Breast epithelium (tissue), 4 donors: Measurements from ENCODE around the gene USP10. TPM values are rescaled to one million over a fixed set of nuclear protein-coding genes. Genes with fewer than 3 reads are reported as not detected.
"Not testable (repeated sequence)": the region's sequence is repeated elsewhere in the genome, so short reads cannot be mapped to it uniquely, and the experiment has no call there.

Source experiments
- DNase-seq, 2 donors: peaks; one replicate each; pipeline ENCODE4 v3.0.0-alpha.2; 2019; ENCODE audit warnings: low spot score in 2 of 2
- H3K27ac ChIP-seq, 2 donors: fragments of 200-600 bp; sonication (generic) in 1 of 2; one replicate each; pipeline ENCODE4 v1.5.1; 2016 to 2019; ENCODE audit warnings: mild to moderate bottlenecking in 1 of 2
- H3K27me3 ChIP-seq, 2 donors: fragments of 200-600 bp; sonication (generic) in 1 of 2; one replicate each; pipeline versions ENCODE4 v1.5.1 to v1.6.0; 2017 to 2019; ENCODE audit warnings: control low read depth in 1 of 2, mild to moderate bottlenecking in 1 of 2
- H3K36me3 ChIP-seq: fragments of 200-600 bp; one replicate; pipeline ENCODE4 v1.5.1; 2019
- H3K4me1 ChIP-seq, 2 donors: fragments of 200-600 bp; sonication (generic); one replicate each; pipeline ENCODE4 v1.5.1; 2016 to 2019; ENCODE audit warnings: control low read depth in 1 of 2
- H3K4me3 ChIP-seq, 3 donors: fragments of 200-600 bp; sonication (generic); 1 replicate in 2 of 3; 2 replicates in 1 of 3; pipeline ENCODE4 v1.5.1; 2016 to 2019; ENCODE audit warnings: mild to moderate bottlenecking in 3 of 3, moderate library complexity in 2 of 3
- H3K9me3 ChIP-seq, 2 donors: fragments of 200-600 bp; sonication (generic) in 1 of 2; one replicate each; pipeline ENCODE4 v1.5.1; 2016 to 2019; ENCODE audit warnings: control low read depth in 1 of 2
- CTCF ChIP-seq, 3 donors: fragments of 450-650 bp; IDR thresholded peaks; one replicate each; pipeline ENCODE4 v1.5.1; 2016 to 2017; ENCODE audit warnings: antibody characterized with exemption in 3 of 3, mild to moderate bottlenecking in 3 of 3, moderate library complexity in 3 of 3
- POLR2A ChIP-seq: fragments of 450-650 bp; IDR thresholded peaks from one replicate; pipeline ENCODE4 v1.6.1; 2016; ENCODE audit warnings: antibody characterized with exemption, mild to moderate bottlenecking, moderate library complexity
- POLR2AphosphoS5 ChIP-seq, 3 donors: sonication (generic); formaldehyde crosslinking; IDR thresholded peaks; one replicate each; pipeline ENCODE4 v1.6.1; 2017; ENCODE audit warnings: antibody characterized with exemption in 3 of 3
- intact Hi-C: fragments of 100-400 bp; cut with DNase I; formaldehyde crosslinking; loops from one replicate; pipeline ENCODE4 v1.15.1; 2023; ENCODE audit warnings: low total_unique reads
- total RNA-seq, 3 donors: library from RNA; depleted of rRNA; stranded (reverse); fragments of >200 nt; gene quantifications; one replicate each; pipeline ENCODE4 v1.1.0, GENCODE V29; 2016

Gene USP10
- total RNA-seq, 3 donors from 2014 or later: 30.4 to 70.8 (median 51.5) TPM

GRCh38 chr16:84726669-84727467 lies 27.1 kb downstream of the USP10 start:
- H3K27me3 ChIP-seq: no peaks in the 10 kb centered on the region
- peaks cover 0 to 29% of the 10 kb centered on the region in 2 donors for H3K4me1 ChIP-seq
- peak overlapping the region; percentile 71 to 83 for H3K27ac ChIP-seq
- no peak for DNase-seq
- intact Hi-C loops: no loop called here
- H3K9me3 ChIP-seq: no peaks in the 10 kb centered on the region
- no peaks in the 10 kb centered on the region for H3K36me3 ChIP-seq
- TF ChIP-seq POLR2AphosphoS5 (IDR thresholded peaks at IDR 0.05): no peak
- no peak for TF ChIP-seq CTCF (IDR thresholded peaks at IDR 0.05)
- no peak for TF ChIP-seq POLR2A
- H3K4me3 ChIP-seq: peak overlapping the region in 1 of 3 donors; percentile 21

- Histone ChIP-seq H3K36me3 (no peaks in the 10 kb centered on the region), H3K4me3 (no peak overlapping the region), H3K27me3 (no peaks in the 10 kb centered on the region), H3K27ac (no peak overlapping the region), H3K4me1 (peaks cover 0 to 29% of the 10 kb centered on the region in 2 donors), H3K9me3 (no peaks in the 10 kb centered on the region)
- TF ChIP-seq POLR2AphosphoS5 (IDR thresholded peaks at IDR 0.05): no peak
- TF ChIP-seq CTCF (IDR thresholded peaks at IDR 0.05): peak in 1 of 3 donors; percentile 7
- TF ChIP-seq POLR2A: no peak
- intact Hi-C loops: no loop called here
- DNase-seq: no peak
Measured at GRCh38 chr16:84728853-84729424, 29.1 kb downstream of the USP10 start.

DNA sequence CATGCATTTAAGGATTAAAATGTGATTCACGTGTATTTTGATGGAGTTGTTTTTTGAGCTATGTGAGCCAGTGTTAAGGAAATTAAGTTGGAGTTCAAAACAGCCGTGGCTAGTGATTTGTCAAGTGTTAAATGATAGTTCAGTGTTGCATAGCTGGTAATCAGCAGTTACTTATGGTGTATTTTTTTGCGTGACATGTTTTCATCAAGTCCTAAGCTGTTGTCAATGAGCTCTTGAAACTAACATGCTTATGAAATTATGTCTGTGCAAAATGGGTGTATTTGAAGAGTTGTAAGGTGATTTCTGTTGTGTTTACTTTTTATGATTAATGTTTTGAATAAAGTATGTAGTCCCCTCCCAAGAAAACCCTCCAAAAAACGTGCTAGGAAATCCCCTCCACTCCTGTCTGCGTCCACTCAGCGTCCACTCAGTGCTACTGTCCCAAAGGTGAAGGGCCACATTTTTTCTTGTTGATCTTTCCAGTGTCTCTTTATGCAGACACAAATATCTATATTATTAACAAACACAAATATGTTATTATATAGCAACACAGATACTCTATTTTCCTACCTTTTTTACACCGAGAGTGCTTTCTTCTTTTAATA lies 30.0 kb downstream of the USP10 start:
- Histone ChIP-seq H3K27ac (peak overlapping the region; percentile 54 to 67), H3K4me1 (peaks cover 0 to 29% of the 10 kb centered on the region in 2 donors), H3K36me3 (no peaks in the 10 kb centered on the region), H3K9me3 (no peaks in the 10 kb centered on the region), H3K27me3 (no peaks in the 10 kb centered on the region), H3K4me3 (no peak overlapping the region)
- intact Hi-C loops: no loop called here
- TF ChIP-seq CTCF (IDR thresholded peaks at IDR 0.05): no peak
- no peak for TF ChIP-seq POLR2AphosphoS5 (IDR thresholded peaks at IDR 0.05)
- TF ChIP-seq POLR2A: no peak
- DNase-seq: no peak

GRCh38 chr16:84730406-84731106 lies 30.8 kb downstream of the USP10 start:
- Histone ChIP-seq H3K9me3 (no peaks in the 10 kb centered on the region), H3K4me1 (peaks cover 0 to 22% of the 10 kb centered on the region in 2 donors), H3K4me3 (no peak overlapping the region), H3K27ac (peak overlapping the region in 1 of 2 donors; percentile 67), H3K27me3 (no peaks in the 10 kb centered on the region), H3K36me3 (no peaks in the 10 kb centered on the region)
- intact Hi-C loops: no loop called here
- no peak for TF ChIP-seq CTCF (IDR thresholded peaks at IDR 0.05)
- peak in 1 of 3 donors; percentile 70 for TF ChIP-seq POLR2AphosphoS5 (IDR thresholded peaks at IDR 0.05)
- DNase-seq: peak in 1 of 2 donors; percentile 76

GRCh38 chr16:84732332-84732673 lies 32.5 kb downstream of the USP10 start:
- H3K4me1 ChIP-seq: peaks cover 0 to 13% of the 10 kb centered on the region in 2 donors
- intact Hi-C loops: not testable (repeated sequence)

More at GRCh38 chr16:84732332-84732673, 32.5 kb downstream of the USP10 start:
- not testable (repeated sequence) for H3K36me3 ChIP-seq, H3K4me3 ChIP-seq, DNase-seq, H3K9me3 ChIP-seq, H3K27me3 ChIP-seq
- H3K27ac ChIP-seq: peak overlapping the region in 1 of 2 donors; percentile 19
